ENCODE measurements around the gene NEK4.

The NEK4 gene

DNA sequence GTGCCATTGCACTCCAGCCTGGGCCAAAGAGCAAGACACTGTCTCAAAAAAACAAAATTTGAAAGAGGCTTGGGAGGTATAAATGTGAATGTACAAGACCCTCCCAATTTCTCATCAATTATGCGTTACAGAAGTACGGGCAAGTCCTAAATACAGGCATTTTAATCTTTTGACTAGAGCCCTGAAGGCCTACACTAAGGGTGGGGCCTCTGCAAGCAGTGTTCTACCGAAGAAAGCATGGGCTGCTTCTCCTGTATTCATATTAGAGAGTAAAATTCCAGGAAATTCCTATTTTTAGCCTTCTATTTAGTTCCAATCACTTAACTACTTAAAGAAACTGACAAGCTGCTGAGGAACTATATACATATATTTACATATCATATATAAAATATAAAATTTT lies 110.7 kb downstream of the NEK4 start:
- Histone ChIP-seq H3K36me3 (ENCODE audit: control insufficient read depth in 2 of 2, insufficient read depth in 1 of 2, low read length in 2 of 2) (peaks cover 36 to 91% of the 10 kb centered on the region in 2 experiments), H3K9me3 (ENCODE audit: control insufficient read depth, insufficient read depth, low read depth, low read length) (no peaks in the 10 kb centered on the region), H3K27ac (ENCODE audit: extremely low read depth, low read depth, low read length) (no peak overlapping the region), H3K4me3 (ENCODE audit: low read depth, low read length) (no peak overlapping the region), H3K4me1 (ENCODE audit: control insufficient read depth, insufficient read depth, low read length) (no peaks in the 10 kb centered on the region)
- CTCF ChIA-PET = no interaction called here
- TF ChIP-seq HOXC10 (CRISPR knock-in tag; IDR thresholded peaks at IDR 0.05) = no peak
- TF ChIP-seq, protein P1, sequence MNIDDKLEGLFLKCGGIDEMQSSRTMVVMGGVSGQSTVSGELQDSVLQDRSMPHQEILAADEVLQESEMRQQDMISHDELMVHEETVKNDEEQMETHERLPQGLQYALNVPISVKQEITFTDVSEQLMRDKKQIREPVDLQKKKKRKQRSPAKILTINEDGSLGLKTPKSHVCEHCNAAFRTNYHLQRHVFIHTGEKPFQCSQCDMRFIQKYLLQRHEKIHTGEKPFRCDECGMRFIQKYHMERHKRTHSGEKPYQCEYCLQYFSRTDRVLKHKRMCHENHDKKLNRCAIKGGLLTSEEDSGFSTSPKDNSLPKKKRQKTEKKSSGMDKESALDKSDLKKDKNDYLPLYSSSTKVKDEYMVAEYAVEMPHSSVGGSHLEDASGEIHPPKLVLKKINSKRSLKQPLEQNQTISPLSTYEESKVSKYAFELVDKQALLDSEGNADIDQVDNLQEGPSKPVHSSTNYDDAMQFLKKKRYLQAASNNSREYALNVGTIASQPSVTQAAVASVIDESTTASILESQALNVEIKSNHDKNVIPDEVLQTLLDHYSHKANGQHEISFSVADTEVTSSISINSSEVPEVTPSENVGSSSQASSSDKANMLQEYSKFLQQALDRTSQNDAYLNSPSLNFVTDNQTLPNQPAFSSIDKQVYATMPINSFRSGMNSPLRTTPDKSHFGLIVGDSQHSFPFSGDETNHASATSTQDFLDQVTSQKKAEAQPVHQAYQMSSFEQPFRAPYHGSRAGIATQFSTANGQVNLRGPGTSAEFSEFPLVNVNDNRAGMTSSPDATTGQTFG (tag by site-specific recombination; IDR thresholded peaks at IDR 0.05; ENCODE audit: borderline replicate concordance) = no peak
- no peak for TF ChIP-seq ZNF335 (tag by site-specific recombination; conservative IDR thresholded peaks at IDR 0.05)
- TF ChIP-seq SCRT1 (tag by site-specific recombination; IDR thresholded peaks at IDR 0.05; ENCODE audit: borderline replicate concordance) = no peak
- POLR2A ChIA-PET = no interaction called here
